Endothelial cell of umbilical vein (primary cell): ENCODE results near the gene CD8A. TPM values are rescaled to one million over a fixed set of nuclear protein-coding genes. Genes with fewer than 3 reads are reported as not detected.

ENCODE experiments used
- BruUV-seq: library from RNA; stranded (reverse); fragments of 400-500 nt; replicated peaks from 2 replicates; lab custom pipeline; 2021; lab: Mats Ljungman, UMichigan
- CTCF ChIA-PET: fragments of 300-600, 350-600 bp; sonication (Branson Sonifier 250); formaldehyde crosslinking; loops from one replicate; lab custom pipeline; 2021; ENCODE audit warnings: antibody characterized with exemption, inconsistent platforms; lab: Charles Lee
- POLR2A ChIA-PET: fragments of 300-600, 350-600 bp; sonication (Branson Sonifier 250); formaldehyde crosslinking; loops from one replicate; lab custom pipeline; 2021; ENCODE audit warnings: antibody characterized with exemption, inconsistent platforms; lab: Charles Lee
- DNase-seq: peaks from one replicate; pipeline ENCODE4 v3.0.0-alpha.2; 2011; ENCODE audit warnings: low read depth, low spot score
- FAIRE-seq: peaks from 2 replicates; lab custom pipeline; 2011; peaks lifted over from hg19 to GRCh38; lab: Jason Lieb, UNC
- H2AFZ ChIP-seq: 2 replicates; pipeline ENCODE4 v1.6.0; 2012; ENCODE audit warnings: low read depth, low read length, control low read depth, inconsistent platforms
- H3K27ac ChIP-seq: 2 replicates; pipeline ENCODE4 v1.5.1; 2011; ENCODE audit warnings: low read depth, mild to moderate bottlenecking, control low read depth, low read length, moderate library complexity; ENCODE audit not compliant: insufficient read depth
- H3K27me3 ChIP-seq, 2 experiments: 2 replicates each; pipeline versions ENCODE4 v1.6.0 to v1.6.1; 2011; ENCODE audit warnings: low read length in 2 of 2, mixed read lengths in 1 of 2; ENCODE audit not compliant: control insufficient read depth in 2 of 2, insufficient read depth in 2 of 2
- H3K36me3 ChIP-seq, 2 experiments: 2 replicates in 1 of 2; 3 replicates in 1 of 2; pipeline ENCODE4 v1.5.1; 2011; ENCODE audit warnings: low read length in 2 of 2, mild to moderate bottlenecking in 1 of 2, moderate library complexity in 1 of 2; ENCODE audit not compliant: control insufficient read depth in 2 of 2, insufficient read depth in 2 of 2; ENCODE audit errors: extremely low read depth in 1 of 2
- H3K4me1 ChIP-seq: 3 replicates; pipeline ENCODE4 v1.5.1; 2011; ENCODE audit warnings: mild to moderate bottlenecking, low read length; ENCODE audit not compliant: control insufficient read depth, insufficient read depth; ENCODE audit errors: extremely low read depth
- H3K4me2 ChIP-seq: 2 replicates; pipeline ENCODE4 v1.6.1; 2011; ENCODE audit warnings: low read length, control low read depth, mixed read lengths; ENCODE audit not compliant: insufficient read depth
- H3K4me3 ChIP-seq, 3 experiments: fragments of 200-600 bp in 1 of 3; sonication (generic), shearing (Covaris generic) in 1 of 3; replicated peaks in 1 of 3; 2 replicates each; pipeline ENCODE4 v1.5.1; 2011 to 2016; ENCODE audit warnings: control low read depth in 3 of 3, low read length in 3 of 3, mild to moderate bottlenecking in 2 of 3, inconsistent platforms in 1 of 3, low read depth in 1 of 3, moderate library complexity in 1 of 3; ENCODE audit not compliant: insufficient read depth in 1 of 3
- H3K79me2 ChIP-seq: 2 replicates; pipeline ENCODE4 v1.6.0; 2012; ENCODE audit warnings: low read length, inconsistent platforms; ENCODE audit not compliant: control insufficient read depth, insufficient read depth
- H3K9ac ChIP-seq: replicated peaks from 2 replicates; pipeline ENCODE3; 2011; ENCODE audit warnings: low read length, control low read depth; ENCODE audit not compliant: insufficient read depth; ENCODE audit errors: extremely low read depth
- H3K9me1 ChIP-seq: replicated peaks from 3 replicates; pipeline ENCODE4 v1.6.0; 2011; ENCODE audit warnings: mild to moderate bottlenecking, low read length; ENCODE audit not compliant: control insufficient read depth, insufficient read depth; ENCODE audit errors: extremely low read depth
- H3K9me3 ChIP-seq: replicated peaks from 2 replicates; pipeline ENCODE4 v1.5.1; 2012; ENCODE audit warnings: low read length, inconsistent platforms; ENCODE audit not compliant: control insufficient read depth, insufficient read depth
- H4K20me1 ChIP-seq: replicated peaks from 2 replicates; pipeline ENCODE3; 2011; ENCODE audit warnings: mild to moderate bottlenecking, low read length; ENCODE audit not compliant: control insufficient read depth, insufficient read depth; ENCODE audit errors: extremely low read depth
- EZH2 ChIP-seq: IDR thresholded peaks from 2 replicates; pipeline ENCODE4 v1.6.1; 2012; ENCODE audit warnings: borderline replicate concordance, low read depth, mild to moderate bottlenecking, moderate library complexity, low read length, inconsistent platforms; ENCODE audit not compliant: severe bottlenecking
- FOS ChIP-seq: IDR thresholded peaks from 2 replicates; pipeline ENCODE4 v1.6.1; 2011; ENCODE audit warnings: mild to moderate bottlenecking, low read length, moderate library complexity, borderline replicate concordance; ENCODE audit not compliant: insufficient read depth
- GATA2 ChIP-seq: IDR thresholded peaks from 2 replicates; pipeline ENCODE4 v1.7.0; 2011; ENCODE audit warnings: low read depth, mild to moderate bottlenecking, moderate library complexity, mixed read lengths, low read length; ENCODE audit not compliant: insufficient read length, insufficient read depth
- JUN ChIP-seq: IDR thresholded peaks from 2 replicates; pipeline ENCODE4 v1.6.1; 2011; ENCODE audit warnings: borderline replicate concordance, low read depth; ENCODE audit not compliant: insufficient read length, insufficient read depth
- MYC ChIP-seq: IDR thresholded peaks from one replicate; pipeline ENCODE4 v1.6.1; 2011; ENCODE audit warnings: mild to moderate bottlenecking, low read depth, low read length
- POLR2A ChIP-seq: IDR thresholded peaks from 2 replicates; pipeline ENCODE4 v1.6.1; 2012; ENCODE audit warnings: low read depth, mild to moderate bottlenecking, control low read depth, low read length
- dilution Hi-C: fragments of 300-500 bp; cut with MboI; formaldehyde crosslinking; loops from one replicate; pipeline ENCODE4 v1.15.0; 2019; ENCODE audit warnings: low sequenced_read_pairs; ENCODE audit not compliant: extremely low pct_ligation_motif_present
- intact Hi-C: fragments of 100-400 bp; cut with micrococcal nuclease; formaldehyde crosslinking; loops from one replicate; pipeline ENCODE4 v1.10.0; 2022
- polyA plus RNA-seq, 4 experiments: library from polyadenylated mRNA; depleted of rRNA in 3 of 4; stranded (reverse) in 3 of 4; unstranded in 1 of 4; fragments of >200 nt; gene quantifications; 2 replicates each; pipeline versions ENCODE4 v1.2.1 to v1.2.3, GENCODE V29; 2011 to 2012; ENCODE audit warnings: missing spikeins in 1 of 4
- total RNA-seq: library from RNA; stranded (reverse); gene quantifications from 2 replicates; pipeline ENCODE4 v1.2.3, GENCODE V29; 2021
- TF ChIP-seq, protein P1 (sequence below): IDR thresholded peaks from 2 replicates; pipeline ENCODE4 v1.6.1; 2011; ENCODE audit not compliant: insufficient read depth, insufficient read length
- TF ChIP-seq, protein P2 (sequence below), 2 donors: IDR thresholded peaks; 1 replicate in 1 of 2; 2 replicates in 1 of 2; pipeline ENCODE4 v1.5.1; 2011; ENCODE audit warnings: low read length in 2 of 2, mild to moderate bottlenecking in 2 of 2, moderate library complexity in 2 of 2, control low read depth in 1 of 2, inconsistent platforms in 1 of 2, low read depth in 1 of 2; ENCODE audit not compliant: insufficient read depth in 1 of 2; ENCODE audit errors: extremely low read depth in 1 of 2

The CD8A gene
- total and polyA plus RNA-seq, 2 donors (not counting 3 experiments of a cell fraction or from before 2014, with no cell fraction given), result not detected

DNA sequence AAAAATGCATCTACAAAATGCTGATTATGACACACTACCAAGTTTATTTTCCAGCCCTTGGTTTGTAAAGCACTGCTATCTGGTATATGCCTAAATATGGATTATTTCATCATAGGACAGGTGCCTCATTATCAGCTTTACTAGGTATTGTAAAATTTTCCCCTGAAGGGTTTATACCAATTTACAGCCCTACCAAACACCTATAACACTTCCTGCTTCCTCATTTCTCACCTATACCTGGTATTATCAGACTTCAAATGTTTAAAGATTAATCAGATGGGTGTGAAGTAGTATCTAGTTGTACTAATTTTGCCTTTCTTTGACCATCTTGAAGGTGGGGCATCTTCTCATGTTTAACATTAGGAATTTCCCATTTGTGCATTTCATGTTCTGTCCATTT is 43.8 kb downstream of the CD8A start:
- dilution Hi-C loops, result no loop called here
- FAIRE-seq (no peak), DNase-seq (no peak)
- Histone ChIP-seq H3K4me3 (no peak overlapping the region), H3K27ac (no peak overlapping the region), H4K20me1 (no peaks in the 10 kb centered on the region), H3K36me3 (no peaks in the 10 kb centered on the region), H3K9me1 (no peaks in the 10 kb centered on the region), H3K79me2 (peaks cover 5% of the 10 kb centered on the region), H3K9me3 (no peaks in the 10 kb centered on the region), H2AFZ (no peak overlapping the region), H3K27me3 (no peaks in the 10 kb centered on the region), H3K4me1 (no peaks in the 10 kb centered on the region), H3K4me2 (no peak overlapping the region), H3K9ac (no peak overlapping the region)
- CTCF ChIA-PET, result no interaction called here
- POLR2A ChIA-PET, result no interaction called here
- TF ChIP-seq GATA2 (no peak), FOS (no peak), MYC (no peak), POLR2A (no peak), EZH2 (no peak), JUN (no peak)
- TF ChIP-seq, protein P1, sequence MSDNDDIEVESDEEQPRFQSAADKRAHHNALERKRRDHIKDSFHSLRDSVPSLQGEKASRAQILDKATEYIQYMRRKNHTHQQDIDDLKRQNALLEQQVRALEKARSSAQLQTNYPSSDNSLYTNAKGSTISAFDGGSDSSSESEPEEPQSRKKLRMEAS, result no peak
- TF ChIP-seq, protein P2, sequence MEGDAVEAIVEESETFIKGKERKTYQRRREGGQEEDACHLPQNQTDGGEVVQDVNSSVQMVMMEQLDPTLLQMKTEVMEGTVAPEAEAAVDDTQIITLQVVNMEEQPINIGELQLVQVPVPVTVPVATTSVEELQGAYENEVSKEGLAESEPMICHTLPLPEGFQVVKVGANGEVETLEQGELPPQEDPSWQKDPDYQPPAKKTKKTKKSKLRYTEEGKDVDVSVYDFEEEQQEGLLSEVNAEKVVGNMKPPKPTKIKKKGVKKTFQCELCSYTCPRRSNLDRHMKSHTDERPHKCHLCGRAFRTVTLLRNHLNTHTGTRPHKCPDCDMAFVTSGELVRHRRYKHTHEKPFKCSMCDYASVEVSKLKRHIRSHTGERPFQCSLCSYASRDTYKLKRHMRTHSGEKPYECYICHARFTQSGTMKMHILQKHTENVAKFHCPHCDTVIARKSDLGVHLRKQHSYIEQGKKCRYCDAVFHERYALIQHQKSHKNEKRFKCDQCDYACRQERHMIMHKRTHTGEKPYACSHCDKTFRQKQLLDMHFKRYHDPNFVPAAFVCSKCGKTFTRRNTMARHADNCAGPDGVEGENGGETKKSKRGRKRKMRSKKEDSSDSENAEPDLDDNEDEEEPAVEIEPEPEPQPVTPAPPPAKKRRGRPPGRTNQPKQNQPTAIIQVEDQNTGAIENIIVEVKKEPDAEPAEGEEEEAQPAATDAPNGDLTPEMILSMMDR (IDR thresholded peaks at IDR 0.05; ENCODE audit: extremely low read depth in 1 of 2, insufficient read depth in 1 of 2, low read depth in 1 of 2, low read length in 2 of 2), result no peak
- intact Hi-C loops, result no loop called here
- BruUV-seq, result no TSS peak
